ENCODE data around the gene TMEM221. TPM values are rescaled to one million over a fixed set of nuclear protein-coding genes. Genes with fewer than 3 reads are reported as not detected.

The TMEM221 gene
- 0.13 TPM for total RNA-seq
- not detected for polyA plus RNA-seq (ENCODE audit: insufficient read depth, low read depth, low replicate concordance)
- long read RNA-seq, donor 1, partial matches to known transcripts, result 0 of 1 reads
- long read RNA-seq, donor 1, other reads (novel, unspliced or antisense), result 0 of 1 reads
- long read RNA-seq, donor 2, partial matches to known transcripts, result 0 of 1 reads
- long read RNA-seq, donor 2, other reads (novel, unspliced or antisense), result 0 of 1 reads
- long read RNA-seq, donor 3, result 0 reads
- long read RNA-seq, donor 4, result 0 reads
- long read RNA-seq, donor 5, result 0 reads
- long read RNA-seq, donor 6, result 0 reads
- long read RNA-seq, donor 7, result 0 reads
- long read RNA-seq, donor 8, result 0 reads
- long read RNA-seq, donor 9, result 0 reads
- long read RNA-seq, donor 10, result 0 reads

- H3K27ac ChIP-seq (ENCODE audit: low read depth in 2 of 2, low read length in 2 of 2), result no peak within 1 kb of the TSS
- no peaks in the 10 kb centered on the region for H3K36me3 ChIP-seq (ENCODE audit: control insufficient read depth in 2 of 3, insufficient read depth in 3 of 3, low read length in 3 of 3)
- TF ChIP-seq CTCF (IDR thresholded peaks at IDR 0.05; ENCODE audit: borderline replicate concordance, extremely low read depth, insufficient read depth), result peak; percentile 17
- peak within 1 kb of the TSS in 2 of 3 donors; percentile 25 to 26 for H3K4me3 ChIP-seq (ENCODE audit: low read length in 3 of 3)
- DNase-seq (peak in 4 of 5 donors; percentile 59 to 82 (median 72)), FAIRE-seq (no peak)
- no peaks in the 10 kb centered on the region for H3K9me3 ChIP-seq (ENCODE audit: control insufficient read depth in 2 of 3, insufficient read depth in 1 of 3, low read length in 3 of 3)
- no peaks in the 10 kb centered on the region for H3K27me3 ChIP-seq (ENCODE audit: control insufficient read depth, insufficient read depth, low read length)
- intact Hi-C loops (cut with DNase I), result no loop called here
- H3K4me1 ChIP-seq (ENCODE audit: control insufficient read depth in 2 of 3, insufficient read depth in 2 of 3, low read depth in 1 of 3, low read length in 3 of 3), result peaks cover 0 to 2% (median 0%) of the 10 kb centered on the region in 3 donors
- no peak within 1 kb of the TSS for H3K9ac ChIP-seq (ENCODE audit: low read length in 3 of 3)
Measured at GRCh38 chr19:17448131-17448967, at the start of gene TMEM221. Gene TMEM221, minus strand, starts transcription at chr19:17448668. Its CDS starts 206 bp downstream, at chr19:17448462.

GRCh38 chr19:17497149-17497798, 48.8 kb upstream of the TMEM221 start:
- H3K27me3 ChIP-seq (ENCODE audit: control insufficient read depth, insufficient read depth, low read length), result no peaks in the 10 kb centered on the region
- H3K9me3 ChIP-seq (ENCODE audit: control insufficient read depth in 2 of 3, insufficient read depth in 1 of 3, low read length in 3 of 3), result no peaks in the 10 kb centered on the region
- FAIRE-seq, result no peak
- peaks cover 0 to 6% (median 0%) of the 10 kb centered on the region in 3 donors for H3K4me1 ChIP-seq (ENCODE audit: control insufficient read depth in 2 of 3, insufficient read depth in 2 of 3, low read depth in 1 of 3, low read length in 3 of 3)
- no peak overlapping the region for H3K4me3 ChIP-seq (ENCODE audit: low read length in 3 of 3)
- TF ChIP-seq CTCF (IDR thresholded peaks at IDR 0.05; ENCODE audit: borderline replicate concordance, extremely low read depth, insufficient read depth), result no peak
- no peak overlapping the region for H3K9ac ChIP-seq (ENCODE audit: low read length in 3 of 3)
- peak in 4 of 5 donors; percentile 31 to 64 (median 37) for DNase-seq
- intact Hi-C loops (cut with DNase I), result no loop called here
- H3K27ac ChIP-seq (ENCODE audit: low read depth in 2 of 2, low read length in 2 of 2), result no peak overlapping the region
- H3K36me3 ChIP-seq (ENCODE audit: control insufficient read depth in 2 of 3, insufficient read depth in 3 of 3, low read length in 3 of 3), result peaks cover 0 to 3% (median 0%) of the 10 kb centered on the region in 3 donors

GRCh38 chr19:17496337-17496997, 48.0 kb upstream of the TMEM221 start:
- intact Hi-C loops (cut with DNase I), result no loop called here
- no peak overlapping the region for H3K9ac ChIP-seq (ENCODE audit: low read length in 3 of 3)
- peaks cover 0 to 3% (median 0%) of the 10 kb centered on the region in 3 donors for H3K36me3 ChIP-seq (ENCODE audit: control insufficient read depth in 2 of 3, insufficient read depth in 3 of 3, low read length in 3 of 3)
- peaks cover 0 to 6% (median 0%) of the 10 kb centered on the region in 3 donors for H3K4me1 ChIP-seq (ENCODE audit: control insufficient read depth in 2 of 3, insufficient read depth in 2 of 3, low read depth in 1 of 3, low read length in 3 of 3)
- H3K9me3 ChIP-seq (ENCODE audit: control insufficient read depth in 2 of 3, insufficient read depth in 1 of 3, low read length in 3 of 3), result no peaks in the 10 kb centered on the region
- H3K27ac ChIP-seq (ENCODE audit: low read depth in 2 of 2, low read length in 2 of 2), result no peak overlapping the region
- TF ChIP-seq CTCF (IDR thresholded peaks at IDR 0.05; ENCODE audit: borderline replicate concordance, extremely low read depth, insufficient read depth), result peak; percentile 68
- no peak overlapping the region for H3K4me3 ChIP-seq (ENCODE audit: low read length in 3 of 3)
- FAIRE-seq, result no peak
- peak; percentile 60 to 84 (median 76) for DNase-seq
- H3K27me3 ChIP-seq (ENCODE audit: control insufficient read depth, insufficient read depth, low read length), result no peaks in the 10 kb centered on the region
